ENCODE results near the gene PLEKHS1. TPM values are rescaled to one million over a fixed set of nuclear protein-coding genes. Genes with fewer than 3 reads are reported as not detected.

Gene PLEKHS1
- total RNA-seq, 4 donors from 2014 or later, result not detected

DNA sequence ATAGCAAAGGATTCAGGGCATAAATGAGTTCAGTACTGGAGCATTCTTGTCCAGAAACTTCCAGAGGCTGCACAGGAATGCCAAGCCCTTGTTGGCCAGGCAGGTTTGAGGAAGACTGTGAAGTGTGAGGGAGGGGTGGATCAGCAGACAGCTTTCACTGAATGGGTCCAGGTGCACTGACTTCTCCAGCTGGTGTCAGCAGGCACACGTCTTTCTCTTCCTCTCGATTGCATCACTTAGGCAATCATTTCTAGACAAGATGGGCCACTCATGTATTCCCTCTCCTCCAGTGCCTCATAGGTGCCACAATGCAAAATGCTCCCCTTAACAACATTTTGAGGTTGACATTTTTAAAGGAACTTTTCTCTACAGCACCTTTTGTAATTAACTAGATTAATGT is 15.6 kb upstream of the PLEKHS1 start:
- in situ Hi-C loops (cut with MboI; ENCODE audit: low sequenced_read_pairs in 4 of 4), result no loop called here
- DNase-seq, result no peak
- Histone ChIP-seq H3K4me1 (no peaks in the 10 kb centered on the region), H3K4me3 (no peak overlapping the region), H3K27ac (no peak overlapping the region), H3K9me3 (no peaks in the 10 kb centered on the region), H3K36me3 (no peaks in the 10 kb centered on the region), H3K27me3 (no peaks in the 10 kb centered on the region)
- ATAC-seq, result no peak
- no peak for TF ChIP-seq POLR2A (IDR thresholded peaks at IDR 0.05)
- TF ChIP-seq, protein P1, sequence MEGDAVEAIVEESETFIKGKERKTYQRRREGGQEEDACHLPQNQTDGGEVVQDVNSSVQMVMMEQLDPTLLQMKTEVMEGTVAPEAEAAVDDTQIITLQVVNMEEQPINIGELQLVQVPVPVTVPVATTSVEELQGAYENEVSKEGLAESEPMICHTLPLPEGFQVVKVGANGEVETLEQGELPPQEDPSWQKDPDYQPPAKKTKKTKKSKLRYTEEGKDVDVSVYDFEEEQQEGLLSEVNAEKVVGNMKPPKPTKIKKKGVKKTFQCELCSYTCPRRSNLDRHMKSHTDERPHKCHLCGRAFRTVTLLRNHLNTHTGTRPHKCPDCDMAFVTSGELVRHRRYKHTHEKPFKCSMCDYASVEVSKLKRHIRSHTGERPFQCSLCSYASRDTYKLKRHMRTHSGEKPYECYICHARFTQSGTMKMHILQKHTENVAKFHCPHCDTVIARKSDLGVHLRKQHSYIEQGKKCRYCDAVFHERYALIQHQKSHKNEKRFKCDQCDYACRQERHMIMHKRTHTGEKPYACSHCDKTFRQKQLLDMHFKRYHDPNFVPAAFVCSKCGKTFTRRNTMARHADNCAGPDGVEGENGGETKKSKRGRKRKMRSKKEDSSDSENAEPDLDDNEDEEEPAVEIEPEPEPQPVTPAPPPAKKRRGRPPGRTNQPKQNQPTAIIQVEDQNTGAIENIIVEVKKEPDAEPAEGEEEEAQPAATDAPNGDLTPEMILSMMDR (IDR thresholded peaks at IDR 0.05 in 4 of 5, conservative IDR thresholded peaks at IDR 0.05 in 1 of 5), result no peak
- intact Hi-C loops (cut with DNase I; ENCODE audit: low total_unique reads), result no loop called here

DNA sequence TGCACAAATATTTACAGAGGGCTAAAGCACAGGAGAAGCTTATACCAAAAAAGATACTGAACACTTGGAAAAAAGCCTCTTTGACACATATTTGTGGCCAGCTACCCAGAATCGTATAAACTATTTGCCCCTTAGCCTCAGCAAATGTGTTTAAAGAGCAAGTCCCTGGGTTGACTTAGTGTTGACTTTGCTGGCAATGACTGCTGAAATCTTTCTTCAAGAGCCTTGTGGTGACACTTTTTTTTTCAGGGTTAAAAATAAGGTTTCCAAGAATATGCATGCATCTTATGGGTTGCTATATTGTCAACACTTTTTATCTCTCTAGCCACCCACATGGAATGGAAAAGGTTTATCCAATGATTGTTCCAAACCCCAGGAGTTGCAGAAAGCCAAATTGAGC is 14.9 kb upstream of the PLEKHS1 start:
- in situ Hi-C loops (cut with MboI; ENCODE audit: low sequenced_read_pairs in 4 of 4), result no loop called here

DNA sequence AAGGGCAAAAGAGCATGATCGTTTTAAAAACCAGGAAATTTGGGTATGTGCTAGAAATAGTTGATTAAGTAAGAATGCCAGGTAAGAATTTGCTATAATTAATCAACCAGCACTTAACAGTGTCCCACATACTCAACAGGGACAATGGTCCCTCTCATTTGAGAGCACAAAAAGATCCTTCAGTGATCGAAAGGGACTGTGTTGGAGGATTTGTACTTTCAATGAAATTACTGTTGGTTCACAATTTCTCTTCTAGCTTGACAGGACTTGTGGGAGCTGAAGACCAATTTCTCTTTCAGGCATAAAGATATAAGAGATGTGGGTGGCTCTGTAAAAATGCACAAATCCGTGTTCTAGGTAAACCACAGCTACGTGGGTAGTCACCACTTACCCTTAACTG is 12.5 kb upstream of the PLEKHS1 start:
- Histone ChIP-seq H3K4me1 (no peaks in the 10 kb centered on the region), H3K27ac (no peak overlapping the region), H3K36me3 (no peaks in the 10 kb centered on the region), H3K4me3 (no peak overlapping the region), H3K9me3 (no peaks in the 10 kb centered on the region), H3K27me3 (no peaks in the 10 kb centered on the region)
- DNase-seq (no peak), ATAC-seq (no peak)
- intact Hi-C loops (cut with DNase I; ENCODE audit: low total_unique reads), result no loop called here
- TF ChIP-seq, protein P1 (IDR thresholded peaks at IDR 0.05 in 4 of 5, conservative IDR thresholded peaks at IDR 0.05 in 1 of 5), result no peak
- TF ChIP-seq POLR2A (IDR thresholded peaks at IDR 0.05), result no peak
- in situ Hi-C loops (cut with MboI; ENCODE audit: low sequenced_read_pairs in 4 of 4), result no loop called here

More for the DNA sequence above, 14.9 kb upstream of the PLEKHS1 start:
- Histone ChIP-seq H3K4me3 (no peak overlapping the region), H3K9me3 (no peaks in the 10 kb centered on the region), H3K4me1 (no peaks in the 10 kb centered on the region), H3K27me3 (no peaks in the 10 kb centered on the region), H3K27ac (no peak overlapping the region), H3K36me3 (no peaks in the 10 kb centered on the region)
- ATAC-seq (no peak), DNase-seq (no peak)
- no peak for TF ChIP-seq POLR2A (IDR thresholded peaks at IDR 0.05)
- TF ChIP-seq, protein P1 (IDR thresholded peaks at IDR 0.05 in 4 of 5, conservative IDR thresholded peaks at IDR 0.05 in 1 of 5), result no peak
- intact Hi-C loops (cut with DNase I; ENCODE audit: low total_unique reads), result no loop called here

DNA sequence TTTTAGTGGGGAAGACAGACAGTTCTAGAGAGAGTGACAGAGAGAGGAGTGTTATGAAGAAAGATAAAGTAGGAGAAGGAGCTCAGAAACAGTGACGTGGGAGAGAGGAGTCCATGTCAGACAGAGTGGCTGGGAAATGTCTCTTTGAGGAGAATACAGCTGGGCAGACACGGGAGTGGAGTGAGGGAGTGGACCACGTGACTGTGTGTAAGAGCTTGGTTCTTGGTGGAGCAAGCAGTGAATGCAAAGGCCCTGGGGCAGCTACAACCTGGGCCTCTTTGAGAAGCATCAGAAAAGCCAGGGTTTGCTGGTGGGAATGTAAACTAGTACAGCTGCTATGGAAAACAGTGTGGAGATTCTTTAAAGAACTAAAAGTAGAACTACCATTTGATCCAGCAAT is 11.9 kb upstream of the PLEKHS1 start:
- TF ChIP-seq, protein P1 (IDR thresholded peaks at IDR 0.05 in 4 of 5, conservative IDR thresholded peaks at IDR 0.05 in 1 of 5), result no peak
- no peak for TF ChIP-seq POLR2A (IDR thresholded peaks at IDR 0.05)
- no peak for DNase-seq
- H3K36me3 ChIP-seq, result no peaks in the 10 kb centered on the region
- no peaks in the 10 kb centered on the region for H3K4me1 ChIP-seq
- ATAC-seq, result no peak
- intact Hi-C loops (cut with DNase I; ENCODE audit: low total_unique reads) (no loop called here), in situ Hi-C loops (cut with MboI; ENCODE audit: low sequenced_read_pairs in 4 of 4) (no loop called here)
- H3K27ac ChIP-seq, result no peak overlapping the region
- no peaks in the 10 kb centered on the region for H3K27me3 ChIP-seq
- H3K4me3 ChIP-seq, result no peak overlapping the region
- no peaks in the 10 kb centered on the region for H3K9me3 ChIP-seq

DNA sequence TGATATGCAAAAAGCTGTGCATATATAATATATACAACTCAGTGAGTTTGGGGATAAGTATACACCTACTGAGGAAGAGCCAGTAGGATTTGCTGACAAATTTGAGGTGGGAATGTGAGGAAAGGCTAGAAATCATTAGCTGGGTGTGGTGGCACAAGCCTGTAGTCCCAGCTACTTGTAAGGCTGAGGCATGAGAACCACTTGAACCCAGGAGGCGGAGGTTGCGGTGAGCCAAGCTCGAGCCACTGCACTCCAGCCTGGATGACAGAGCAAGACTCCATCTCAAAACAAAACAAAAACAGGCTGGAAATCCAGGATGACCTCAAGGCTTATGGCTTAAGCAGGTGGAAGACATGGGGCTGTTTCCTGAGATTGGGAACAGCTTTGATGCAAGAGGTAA is 10.6 kb upstream of the PLEKHS1 start:
- Histone ChIP-seq H3K36me3 (no peaks in the 10 kb centered on the region), H3K27me3 (no peaks in the 10 kb centered on the region), H3K4me3 (no peak overlapping the region), H3K27ac (no peak overlapping the region), H3K9me3 (no peaks in the 10 kb centered on the region), H3K4me1 (no peaks in the 10 kb centered on the region)
- no peak for DNase-seq
- no peak for ATAC-seq
- in situ Hi-C loops (cut with MboI; ENCODE audit: low sequenced_read_pairs in 4 of 4) (no loop called here), intact Hi-C loops (cut with DNase I; ENCODE audit: low total_unique reads) (no loop called here)
- TF ChIP-seq, protein P1 (IDR thresholded peaks at IDR 0.05 in 4 of 5, conservative IDR thresholded peaks at IDR 0.05 in 1 of 5), result no peak
- no peak for TF ChIP-seq POLR2A (IDR thresholded peaks at IDR 0.05)
